HL-60/S4 (cell line): ENCODE results near the gene USH1C.

Experiments
- in situ Hi-C: fragments of 300-500 bp; cut with MboI; formaldehyde crosslinking; loops from 2 replicates; pipeline ENCODE4 v1.14.3; 2022; ENCODE audit warnings: low sequenced_read_pairs

The USH1C gene

GRCh38 chr11:17571431-17572358, 27.5 kb upstream of the USH1C start:
- in situ Hi-C loops, result no loop called here

- in situ Hi-C loops, result no loop called here
Measured at GRCh38 chr11:17570034-17570433, 25.8 kb upstream of the USH1C start.

- in situ Hi-C loops, result no loop called here
Measured at GRCh38 chr11:17568944-17569343, 24.7 kb upstream of the USH1C start.

GRCh38 chr11:17564687-17565042, 20.4 kb upstream of the USH1C start:
- in situ Hi-C loops, result no loop called here

- in situ Hi-C loops, result no loop called here
Measured at GRCh38 chr11:17563961-17564686, 19.9 kb upstream of the USH1C start.

GRCh38 chr11:17563231-17563646, 19.0 kb upstream of the USH1C start:
- in situ Hi-C loops, result no loop called here

- in situ Hi-C loops, result no loop called here
Measured at GRCh38 chr11:17561526-17561925, 17.3 kb upstream of the USH1C start.

- in situ Hi-C loops, result no loop called here
Measured at GRCh38 chr11:17561111-17561415, 16.8 kb upstream of the USH1C start.

GRCh38 chr11:17560281-17561110, 16.3 kb upstream of the USH1C start:
- in situ Hi-C loops, result no loop called here

- in situ Hi-C loops, result no loop called here
Measured at GRCh38 chr11:17559341-17560087, 15.3 kb upstream of the USH1C start.

- in situ Hi-C loops, result no loop called here
Measured at GRCh38 chr11:17558916-17559315, 14.7 kb upstream of the USH1C start.

GRCh38 chr11:17558025-17558780, 14.0 kb upstream of the USH1C start:
- in situ Hi-C loops, result no loop called here

GRCh38 chr11:17556999-17557398, 12.8 kb upstream of the USH1C start:
- in situ Hi-C loops, result no loop called here

GRCh38 chr11:17554487-17554886, 10.3 kb upstream of the USH1C start:
- in situ Hi-C loops, result no loop called here

- in situ Hi-C loops, result no loop called here
Measured at GRCh38 chr11:17553249-17553546, 9.0 kb upstream of the USH1C start.

- in situ Hi-C loops, result no loop called here
Measured at GRCh38 chr11:17552392-17553248, 8.4 kb upstream of the USH1C start.

GRCh38 chr11:17552041-17552355, 7.8 kb upstream of the USH1C start:
- in situ Hi-C loops, result no loop called here

- in situ Hi-C loops, result no loop called here
Measured at GRCh38 chr11:17551347-17552040, 7.3 kb upstream of the USH1C start.
